ENCODE measurements around the gene TRAPPC12.

DNA sequence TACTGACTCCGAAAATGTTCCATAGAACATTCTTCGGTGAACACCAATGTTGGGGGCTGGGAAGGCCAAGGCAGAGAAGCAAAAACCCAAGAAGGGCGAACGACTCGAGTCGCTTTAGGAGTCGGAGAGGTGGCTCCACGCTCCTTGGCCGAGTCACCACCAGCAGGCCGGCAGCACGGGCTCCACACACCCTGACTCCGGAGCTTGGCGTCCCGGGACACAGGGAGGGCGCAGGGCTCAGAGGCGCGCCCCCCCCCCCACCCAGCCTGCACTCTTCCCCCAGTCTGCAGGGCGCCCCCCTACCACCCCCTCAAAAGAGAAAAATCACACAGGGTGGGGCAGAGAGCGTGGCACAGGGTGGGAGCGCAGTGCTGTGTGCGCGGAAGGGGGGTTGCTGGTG lies 147.4 kb downstream of the TRAPPC12 start:
- TF ChIP-seq, protein P1, sequence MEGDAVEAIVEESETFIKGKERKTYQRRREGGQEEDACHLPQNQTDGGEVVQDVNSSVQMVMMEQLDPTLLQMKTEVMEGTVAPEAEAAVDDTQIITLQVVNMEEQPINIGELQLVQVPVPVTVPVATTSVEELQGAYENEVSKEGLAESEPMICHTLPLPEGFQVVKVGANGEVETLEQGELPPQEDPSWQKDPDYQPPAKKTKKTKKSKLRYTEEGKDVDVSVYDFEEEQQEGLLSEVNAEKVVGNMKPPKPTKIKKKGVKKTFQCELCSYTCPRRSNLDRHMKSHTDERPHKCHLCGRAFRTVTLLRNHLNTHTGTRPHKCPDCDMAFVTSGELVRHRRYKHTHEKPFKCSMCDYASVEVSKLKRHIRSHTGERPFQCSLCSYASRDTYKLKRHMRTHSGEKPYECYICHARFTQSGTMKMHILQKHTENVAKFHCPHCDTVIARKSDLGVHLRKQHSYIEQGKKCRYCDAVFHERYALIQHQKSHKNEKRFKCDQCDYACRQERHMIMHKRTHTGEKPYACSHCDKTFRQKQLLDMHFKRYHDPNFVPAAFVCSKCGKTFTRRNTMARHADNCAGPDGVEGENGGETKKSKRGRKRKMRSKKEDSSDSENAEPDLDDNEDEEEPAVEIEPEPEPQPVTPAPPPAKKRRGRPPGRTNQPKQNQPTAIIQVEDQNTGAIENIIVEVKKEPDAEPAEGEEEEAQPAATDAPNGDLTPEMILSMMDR (conservative IDR thresholded peaks at IDR 0.05; ENCODE audit: low read depth, low read length): no peak
- TF ChIP-seq EZH2 (IDR thresholded peaks at IDR 0.05; ENCODE audit: low read length, unreplicated experiment) (no peak), EZH2phosphoT487 (IDR thresholded peaks at IDR 0.05; ENCODE audit: borderline replicate concordance, low read length) (no peak)

Measured in PC-3 (cell line).